ENCODE results near the gene PRSS2. TPM values are rescaled to one million over a fixed set of nuclear protein-coding genes. Genes with fewer than 3 reads are reported as not detected.

PRSS2 gene
- total and polyA plus RNA-seq, 9 of the 15 experiments (the other 6 are each of a cell fraction or from before 2014, with no cell fraction given): 1.3 to 23.9 (median 3.8) TPM

DNA sequence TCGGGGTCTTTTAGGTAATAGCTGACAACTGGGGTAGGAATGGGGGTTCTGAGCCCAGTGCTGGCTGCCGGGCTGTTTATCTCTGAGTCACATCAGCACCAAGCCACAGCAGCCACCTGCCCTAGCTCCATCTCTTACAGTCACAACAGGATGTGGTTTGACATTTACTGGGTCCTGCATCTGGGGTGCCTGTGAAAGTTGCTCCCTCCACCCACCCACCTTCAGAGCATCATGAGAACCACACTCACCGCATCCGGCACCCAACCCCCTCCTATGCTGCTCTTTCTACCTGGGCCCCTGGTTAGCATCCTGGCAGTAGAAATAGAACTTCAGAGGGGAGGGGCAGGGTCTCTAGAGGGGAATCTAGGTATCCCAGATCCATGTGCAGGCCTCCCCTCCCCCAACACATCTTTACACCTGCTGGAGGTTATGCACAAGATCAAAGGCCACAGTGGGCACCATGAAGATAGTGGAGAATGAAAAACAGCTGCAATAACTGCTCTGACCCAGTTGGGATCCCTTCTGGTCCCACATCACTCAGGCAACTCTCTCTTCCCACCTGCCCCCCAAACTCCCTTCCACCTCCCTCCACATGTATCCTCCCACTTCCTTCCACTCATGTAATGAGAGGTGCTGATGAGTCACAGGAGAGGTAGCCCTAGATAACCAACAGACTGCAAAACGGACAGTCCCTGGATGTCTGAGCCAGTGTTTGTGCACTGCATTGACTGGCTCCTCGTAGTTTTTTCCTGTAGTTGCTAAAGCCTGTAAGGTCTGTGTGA, 38.2 kb downstream of the PRSS2 start (continued):
- TF ChIP-seq, protein P1, sequence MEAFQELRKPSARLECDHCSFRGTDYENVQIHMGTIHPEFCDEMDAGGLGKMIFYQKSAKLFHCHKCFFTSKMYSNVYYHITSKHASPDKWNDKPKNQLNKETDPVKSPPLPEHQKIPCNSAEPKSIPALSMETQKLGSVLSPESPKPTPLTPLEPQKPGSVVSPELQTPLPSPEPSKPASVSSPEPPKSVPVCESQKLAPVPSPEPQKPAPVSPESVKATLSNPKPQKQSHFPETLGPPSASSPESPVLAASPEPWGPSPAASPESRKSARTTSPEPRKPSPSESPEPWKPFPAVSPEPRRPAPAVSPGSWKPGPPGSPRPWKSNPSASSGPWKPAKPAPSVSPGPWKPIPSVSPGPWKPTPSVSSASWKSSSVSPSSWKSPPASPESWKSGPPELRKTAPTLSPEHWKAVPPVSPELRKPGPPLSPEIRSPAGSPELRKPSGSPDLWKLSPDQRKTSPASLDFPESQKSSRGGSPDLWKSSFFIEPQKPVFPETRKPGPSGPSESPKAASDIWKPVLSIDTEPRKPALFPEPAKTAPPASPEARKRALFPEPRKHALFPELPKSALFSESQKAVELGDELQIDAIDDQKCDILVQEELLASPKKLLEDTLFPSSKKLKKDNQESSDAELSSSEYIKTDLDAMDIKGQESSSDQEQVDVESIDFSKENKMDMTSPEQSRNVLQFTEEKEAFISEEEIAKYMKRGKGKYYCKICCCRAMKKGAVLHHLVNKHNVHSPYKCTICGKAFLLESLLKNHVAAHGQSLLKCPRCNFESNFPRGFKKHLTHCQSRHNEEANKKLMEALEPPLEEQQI (IDR thresholded peaks at IDR 0.05): no peak
- TF ChIP-seq KDM5B (IDR thresholded peaks at IDR 0.05; ENCODE audit: insufficient replicate concordance, low read depth, low read length): no peak
- no peak for TF ChIP-seq FOXM1 (IDR thresholded peaks at IDR 0.05; ENCODE audit: low read depth)
- TF ChIP-seq FOXM1 (CRISPR knock-in tag; IDR thresholded peaks at IDR 0.05; ENCODE audit: low read depth): peak; percentile 86; the same call in 1 of the 2 replicates
- TF ChIP-seq U2AF1 (optimal IDR thresholded peaks at IDR 0.05; ENCODE audit: low read depth, low read length): no peak
- TF ChIP-seq, protein P2, sequence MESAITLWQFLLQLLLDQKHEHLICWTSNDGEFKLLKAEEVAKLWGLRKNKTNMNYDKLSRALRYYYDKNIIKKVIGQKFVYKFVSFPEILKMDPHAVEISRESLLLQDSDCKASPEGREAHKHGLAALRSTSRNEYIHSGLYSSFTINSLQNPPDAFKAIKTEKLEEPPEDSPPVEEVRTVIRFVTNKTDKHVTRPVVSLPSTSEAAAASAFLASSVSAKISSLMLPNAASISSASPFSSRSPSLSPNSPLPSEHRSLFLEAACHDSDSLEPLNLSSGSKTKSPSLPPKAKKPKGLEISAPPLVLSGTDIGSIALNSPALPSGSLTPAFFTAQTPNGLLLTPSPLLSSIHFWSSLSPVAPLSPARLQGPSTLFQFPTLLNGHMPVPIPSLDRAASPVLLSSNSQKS (CRISPR knock-in tag; IDR thresholded peaks at IDR 0.05): no peak
- no peak for TF ChIP-seq POLR2AphosphoS2 (IDR thresholded peaks at IDR 0.05; ENCODE audit: low read length)
- TF ChIP-seq TAF9B (IDR thresholded peaks at IDR 0.05; ENCODE audit: partially characterized antibody): no peak
- TF ChIP-seq, protein P3, sequence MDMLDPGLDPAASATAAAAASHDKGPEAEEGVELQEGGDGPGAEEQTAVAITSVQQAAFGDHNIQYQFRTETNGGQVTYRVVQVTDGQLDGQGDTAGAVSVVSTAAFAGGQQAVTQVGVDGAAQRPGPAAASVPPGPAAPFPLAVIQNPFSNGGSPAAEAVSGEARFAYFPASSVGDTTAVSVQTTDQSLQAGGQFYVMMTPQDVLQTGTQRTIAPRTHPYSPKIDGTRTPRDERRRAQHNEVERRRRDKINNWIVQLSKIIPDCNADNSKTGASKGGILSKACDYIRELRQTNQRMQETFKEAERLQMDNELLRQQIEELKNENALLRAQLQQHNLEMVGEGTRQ (CRISPR knock-in tag; IDR thresholded peaks at IDR 0.05): no peak
- TF ChIP-seq, protein P4, sequence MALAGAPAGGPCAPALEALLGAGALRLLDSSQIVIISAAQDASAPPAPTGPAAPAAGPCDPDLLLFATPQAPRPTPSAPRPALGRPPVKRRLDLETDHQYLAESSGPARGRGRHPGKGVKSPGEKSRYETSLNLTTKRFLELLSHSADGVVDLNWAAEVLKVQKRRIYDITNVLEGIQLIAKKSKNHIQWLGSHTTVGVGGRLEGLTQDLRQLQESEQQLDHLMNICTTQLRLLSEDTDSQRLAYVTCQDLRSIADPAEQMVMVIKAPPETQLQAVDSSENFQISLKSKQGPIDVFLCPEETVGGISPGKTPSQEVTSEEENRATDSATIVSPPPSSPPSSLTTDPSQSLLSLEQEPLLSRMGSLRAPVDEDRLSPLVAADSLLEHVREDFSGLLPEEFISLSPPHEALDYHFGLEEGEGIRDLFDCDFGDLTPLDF (CRISPR knock-in tag; IDR thresholded peaks at IDR 0.05): no peak
- TF ChIP-seq SETDB1 (IDR thresholded peaks at IDR 0.05; ENCODE audit: low read length): no peak
- TF ChIP-seq, protein P5, sequence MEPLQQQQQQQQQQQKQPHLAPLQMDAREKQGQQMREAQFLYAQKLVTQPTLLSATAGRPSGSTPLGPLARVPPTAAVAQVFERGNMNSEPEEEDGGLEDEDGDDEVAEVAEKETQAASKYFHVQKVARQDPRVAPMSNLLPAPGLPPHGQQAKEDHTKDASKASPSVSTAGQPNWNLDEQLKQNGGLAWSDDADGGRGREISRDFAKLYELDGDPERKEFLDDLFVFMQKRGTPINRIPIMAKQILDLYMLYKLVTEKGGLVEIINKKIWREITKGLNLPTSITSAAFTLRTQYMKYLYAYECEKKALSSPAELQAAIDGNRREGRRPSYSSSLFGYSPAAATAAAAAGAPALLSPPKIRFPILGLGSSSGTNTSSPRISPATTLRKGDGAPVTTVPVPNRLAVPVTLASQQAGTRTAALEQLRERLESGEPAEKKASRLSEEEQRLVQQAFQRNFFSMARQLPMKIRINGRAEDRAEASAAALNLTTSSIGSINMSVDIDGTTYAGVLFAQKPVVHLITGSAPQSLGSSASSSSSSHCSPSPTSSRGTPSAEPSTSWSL (CRISPR knock-in tag; IDR thresholded peaks at IDR 0.05; ENCODE audit: borderline replicate concordance): no peak
- TF ChIP-seq, protein P6, sequence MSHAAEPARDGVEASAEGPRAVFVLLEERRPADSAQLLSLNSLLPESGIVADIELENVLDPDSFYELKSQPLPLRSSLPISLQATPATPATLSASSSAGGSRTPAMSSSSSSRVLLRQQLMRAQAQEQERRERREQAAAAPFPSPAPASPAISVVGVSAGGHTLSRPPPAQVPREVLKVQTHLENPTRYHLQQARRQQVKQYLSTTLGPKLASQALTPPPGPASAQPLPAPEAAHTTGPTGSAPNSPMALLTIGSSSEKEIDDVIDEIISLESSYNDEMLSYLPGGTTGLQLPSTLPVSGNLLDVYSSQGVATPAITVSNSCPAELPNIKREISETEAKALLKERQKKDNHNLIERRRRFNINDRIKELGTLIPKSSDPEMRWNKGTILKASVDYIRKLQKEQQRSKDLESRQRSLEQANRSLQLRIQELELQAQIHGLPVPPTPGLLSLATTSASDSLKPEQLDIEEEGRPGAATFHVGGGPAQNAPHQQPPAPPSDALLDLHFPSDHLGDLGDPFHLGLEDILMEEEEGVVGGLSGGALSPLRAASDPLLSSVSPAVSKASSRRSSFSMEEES (CRISPR knock-in tag; IDR thresholded peaks at IDR 0.05): no peak
- peak; percentile 12 to 33; a peak in 2 of 4 replicates for TF ChIP-seq MAZ (CRISPR knock-in tag; conservative IDR thresholded peaks at IDR 0.05 in 1 of 2, IDR thresholded peaks at IDR 0.05 in 1 of 2)
- no peak for TF ChIP-seq HDAC2 (IDR thresholded peaks at IDR 0.05)
- TF ChIP-seq WHSC1 (IDR thresholded peaks at IDR 0.05; ENCODE audit: low read length): no peak
- no peak for TF ChIP-seq ZZZ3 (IDR thresholded peaks at IDR 0.05)

Data from K562 (cell line).